Astrocyte of the spinal cord (primary cell): ENCODE measurements around the gene ARHGAP15.

ENCODE experiments used
- DNase-seq: peaks from one replicate; pipeline ENCODE4 v3.0.0; 2011; ENCODE audit warnings: low read depth, low spot score
- H3K4me3 ChIP-seq: 2 replicates; pipeline ENCODE4 v1.5.1; 2011; ENCODE audit warnings: low read depth, mild to moderate bottlenecking, low read length, moderate library complexity
- in situ Hi-C: cut with HindIII; loops from 2 replicates; pipeline ENCODE4 v1.10.0; 2017; ENCODE audit warnings: low sequenced_read_pairs
- TF ChIP-seq, protein P1 (sequence below): IDR thresholded peaks from 2 replicates; pipeline ENCODE4 v1.5.1; 2012; ENCODE audit warnings: low read depth, mild to moderate bottlenecking, low read length, inconsistent platforms

ARHGAP15 gene

DNA sequence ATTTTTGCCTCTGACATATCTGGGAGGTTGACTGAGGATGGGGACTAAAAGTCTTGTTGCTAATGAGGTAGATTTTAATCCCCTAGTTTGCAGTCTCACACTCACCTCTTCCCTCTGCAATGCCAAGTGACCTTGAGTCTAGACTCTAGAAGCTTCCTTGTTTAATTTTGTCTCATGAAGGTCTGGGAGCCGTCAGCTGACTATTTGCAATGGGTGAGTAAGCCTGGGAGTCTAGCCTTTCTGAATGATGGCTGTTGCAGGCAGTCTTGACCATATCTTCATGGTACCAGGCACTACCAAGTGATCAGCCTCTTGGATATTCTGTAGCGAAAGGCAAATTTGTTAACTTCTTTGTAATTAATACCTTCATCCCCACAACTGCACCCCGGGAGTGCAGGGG lies 61.2 kb downstream of the ARHGAP15 start:
- H3K4me3 ChIP-seq = no peak overlapping the region
- TF ChIP-seq, protein P1, sequence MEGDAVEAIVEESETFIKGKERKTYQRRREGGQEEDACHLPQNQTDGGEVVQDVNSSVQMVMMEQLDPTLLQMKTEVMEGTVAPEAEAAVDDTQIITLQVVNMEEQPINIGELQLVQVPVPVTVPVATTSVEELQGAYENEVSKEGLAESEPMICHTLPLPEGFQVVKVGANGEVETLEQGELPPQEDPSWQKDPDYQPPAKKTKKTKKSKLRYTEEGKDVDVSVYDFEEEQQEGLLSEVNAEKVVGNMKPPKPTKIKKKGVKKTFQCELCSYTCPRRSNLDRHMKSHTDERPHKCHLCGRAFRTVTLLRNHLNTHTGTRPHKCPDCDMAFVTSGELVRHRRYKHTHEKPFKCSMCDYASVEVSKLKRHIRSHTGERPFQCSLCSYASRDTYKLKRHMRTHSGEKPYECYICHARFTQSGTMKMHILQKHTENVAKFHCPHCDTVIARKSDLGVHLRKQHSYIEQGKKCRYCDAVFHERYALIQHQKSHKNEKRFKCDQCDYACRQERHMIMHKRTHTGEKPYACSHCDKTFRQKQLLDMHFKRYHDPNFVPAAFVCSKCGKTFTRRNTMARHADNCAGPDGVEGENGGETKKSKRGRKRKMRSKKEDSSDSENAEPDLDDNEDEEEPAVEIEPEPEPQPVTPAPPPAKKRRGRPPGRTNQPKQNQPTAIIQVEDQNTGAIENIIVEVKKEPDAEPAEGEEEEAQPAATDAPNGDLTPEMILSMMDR = no peak
- in situ Hi-C loops = no loop called here
- no peak for DNase-seq

DNA sequence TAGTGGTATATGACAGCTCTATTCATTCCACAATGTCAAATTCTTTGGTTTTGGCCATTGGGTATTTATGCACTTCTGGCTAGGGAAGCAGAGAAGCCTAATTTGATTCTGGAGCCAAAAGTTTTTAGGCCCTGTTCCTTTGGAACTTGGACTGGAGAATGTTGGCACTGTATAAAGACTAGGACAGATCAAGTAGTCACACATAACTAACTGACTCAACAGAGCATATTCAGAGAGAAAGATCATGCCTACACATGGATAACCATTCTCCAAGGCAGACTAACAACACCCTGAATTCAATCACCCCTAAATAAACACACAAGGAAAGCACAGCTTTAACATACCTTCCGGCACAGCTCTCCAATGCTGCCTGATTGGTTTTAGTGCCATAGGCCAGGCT lies 62.9 kb downstream of the ARHGAP15 start:
- in situ Hi-C loops = no loop called here
- TF ChIP-seq, protein P1 = no peak

DNA sequence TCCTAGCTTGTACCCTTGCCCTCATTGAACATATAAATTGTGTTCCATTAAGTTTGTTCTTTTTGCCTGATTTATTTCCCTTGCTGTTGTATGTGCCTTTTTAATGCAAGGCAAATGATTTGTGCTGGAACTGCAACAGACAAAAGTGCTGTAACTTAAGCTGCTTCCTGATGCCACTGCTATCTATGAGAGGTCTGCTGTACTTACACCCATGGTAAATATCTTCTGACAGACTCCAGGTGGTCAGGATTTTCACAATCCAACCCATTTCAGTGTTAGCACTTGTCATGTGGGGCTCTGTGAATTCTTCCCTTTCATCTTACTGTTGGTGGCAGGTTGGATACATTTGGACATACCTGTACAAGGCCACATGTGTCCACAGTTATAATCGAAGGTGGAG lies 63.5 kb downstream of the ARHGAP15 start:
- TF ChIP-seq, protein P1 = no peak
- DNase-seq = no peak
- in situ Hi-C loops = no loop called here
- H3K4me3 ChIP-seq = no peak overlapping the region

More for the DNA sequence above, 62.9 kb downstream of the ARHGAP15 start:
- no peak overlapping the region for H3K4me3 ChIP-seq
- DNase-seq = no peak

DNA sequence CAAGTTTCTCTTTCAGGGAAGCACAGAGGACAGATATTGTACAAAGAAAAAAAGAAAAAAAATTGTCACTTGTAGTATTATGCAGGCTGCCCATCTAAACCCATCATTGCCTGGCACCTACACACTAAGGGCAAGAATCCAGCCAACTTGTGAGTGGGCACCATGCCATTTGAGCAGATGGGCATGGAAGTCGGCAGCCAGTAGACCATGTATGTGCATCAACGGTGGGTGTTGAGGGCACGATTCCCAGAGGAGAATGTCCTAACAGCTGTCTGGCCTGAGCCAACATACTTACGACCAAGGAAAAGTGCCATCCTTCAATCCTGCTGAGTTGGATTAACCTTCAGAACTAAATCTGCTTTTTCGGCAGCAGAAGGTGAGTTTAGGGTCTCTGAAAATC lies 63.9 kb downstream of the ARHGAP15 start:
- in situ Hi-C loops = no loop called here
- no peak overlapping the region for H3K4me3 ChIP-seq
- DNase-seq = no peak
- TF ChIP-seq, protein P1 = no peak

DNA sequence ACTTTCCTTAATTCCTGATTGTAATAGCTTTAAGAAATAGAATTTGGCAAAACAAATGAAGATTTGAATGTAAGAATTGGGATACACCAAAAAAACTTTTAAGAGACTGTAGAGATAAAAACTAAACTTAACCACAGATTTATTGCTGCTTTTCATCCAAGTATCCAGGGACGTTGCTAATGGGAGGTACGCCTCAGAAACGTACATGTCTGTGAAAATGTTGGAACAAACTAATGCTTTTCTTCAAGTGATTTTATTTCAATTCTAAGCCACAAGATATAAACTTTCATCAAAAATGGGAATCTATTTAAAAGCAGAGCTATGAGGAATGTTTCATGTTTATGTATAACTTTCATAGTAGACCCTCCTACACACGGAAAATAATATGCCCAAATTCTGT lies 66.3 kb downstream of the ARHGAP15 start:
- no peak for DNase-seq
- in situ Hi-C loops = no loop called here
- TF ChIP-seq, protein P1 = no peak
- no peak overlapping the region for H3K4me3 ChIP-seq

DNA sequence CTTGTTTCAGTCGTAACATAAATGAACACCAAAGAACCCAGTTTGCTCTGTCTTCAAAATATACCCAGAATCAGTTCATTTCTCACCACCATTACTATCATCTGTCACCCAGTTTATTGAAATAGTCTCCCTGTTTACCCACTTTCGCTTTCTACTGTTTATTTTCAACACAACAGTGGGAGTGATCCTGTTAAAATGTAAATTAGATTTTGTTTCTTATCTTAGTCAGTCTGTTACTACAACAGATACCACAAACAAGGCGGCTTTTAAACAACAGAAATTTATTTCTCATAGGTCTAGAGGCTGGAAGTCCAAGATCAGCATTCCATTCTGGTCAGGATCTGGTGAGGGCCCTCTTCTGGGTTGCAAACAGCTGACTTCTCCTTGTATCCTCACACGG lies 74.8 kb downstream of the ARHGAP15 start:
- no peak for DNase-seq
- no peak overlapping the region for H3K4me3 ChIP-seq
- TF ChIP-seq, protein P1 = no peak
- in situ Hi-C loops = no loop called here
